ENCODE measurements around the gene ASH1L. TPM values are rescaled to one million over a fixed set of nuclear protein-coding genes. Genes with fewer than 3 reads are reported as not detected.
"Not testable (repeated sequence)": the region's sequence is repeated elsewhere in the genome, so short reads cannot be mapped to it uniquely, and the experiment has no call there.

The ASH1L gene
- polyA plus RNA-seq, 4 donors: 30.9 to 50.4 (median 43.5) TPM

GRCh38 chr1:155342842-155343241, 219.8 kb downstream of the ASH1L start:
- no peak for DNase-seq (ENCODE audit: low read depth in 4 of 4, low spot score in 2 of 4)

GRCh38 chr1:155339515-155340097, 223.0 kb downstream of the ASH1L start:
- DNase-seq (ENCODE audit: low read depth in 4 of 4, low spot score in 2 of 4): no peak

DNA sequence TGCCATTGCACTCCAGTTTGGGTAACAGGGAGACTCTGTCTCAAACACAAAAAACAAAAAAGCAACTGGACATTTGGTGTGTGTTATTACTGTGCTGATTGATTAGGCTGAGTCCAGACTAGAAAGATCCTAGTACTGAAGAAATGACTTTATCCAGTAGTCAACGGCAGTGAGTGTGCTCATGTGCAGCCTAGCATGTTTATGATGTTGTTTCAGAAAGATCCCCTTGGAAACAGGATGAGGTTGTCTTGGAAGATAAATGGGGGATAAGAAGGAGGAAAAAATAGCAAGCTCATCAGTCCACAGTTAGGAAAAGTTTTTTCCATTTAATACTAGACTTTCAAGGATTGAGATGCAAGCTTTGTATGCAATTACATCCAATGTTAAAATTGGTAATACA, 227.6 kb downstream of the ASH1L start:
- no peak for DNase-seq (ENCODE audit: low read depth in 4 of 4, low spot score in 2 of 4)

DNA sequence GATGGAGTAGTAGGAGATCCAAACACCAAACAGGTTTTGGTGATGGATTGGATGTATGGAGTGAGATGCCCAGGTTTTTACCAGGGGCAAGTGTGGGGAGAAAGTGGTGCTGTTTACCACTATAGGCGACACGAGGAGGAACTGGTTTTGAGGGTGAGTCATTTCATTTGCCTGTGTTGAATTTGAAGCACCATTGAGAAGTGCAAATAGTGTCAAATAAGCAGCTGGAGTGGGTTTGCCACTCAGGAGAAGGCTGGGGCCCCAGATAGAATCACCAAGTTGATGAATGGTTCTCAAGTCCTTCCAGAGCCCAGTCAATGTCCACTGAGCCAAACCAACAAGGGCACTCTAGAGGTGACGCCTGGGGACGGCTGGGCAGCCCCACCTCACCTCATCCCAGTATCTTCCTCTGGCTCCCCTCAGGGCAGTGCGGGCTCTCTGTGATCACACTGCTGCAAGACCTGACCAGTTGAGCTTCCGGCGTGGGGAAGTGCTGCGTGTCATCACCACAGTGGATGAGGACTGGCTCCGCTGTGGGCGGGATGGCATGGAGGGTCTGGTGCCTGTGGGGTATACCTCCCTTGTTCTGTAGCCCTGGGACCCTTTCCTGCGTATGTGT, 232.5 kb downstream of the ASH1L start:
- no peak for DNase-seq (ENCODE audit: low read depth in 4 of 4, low spot score in 2 of 4)

DNA sequence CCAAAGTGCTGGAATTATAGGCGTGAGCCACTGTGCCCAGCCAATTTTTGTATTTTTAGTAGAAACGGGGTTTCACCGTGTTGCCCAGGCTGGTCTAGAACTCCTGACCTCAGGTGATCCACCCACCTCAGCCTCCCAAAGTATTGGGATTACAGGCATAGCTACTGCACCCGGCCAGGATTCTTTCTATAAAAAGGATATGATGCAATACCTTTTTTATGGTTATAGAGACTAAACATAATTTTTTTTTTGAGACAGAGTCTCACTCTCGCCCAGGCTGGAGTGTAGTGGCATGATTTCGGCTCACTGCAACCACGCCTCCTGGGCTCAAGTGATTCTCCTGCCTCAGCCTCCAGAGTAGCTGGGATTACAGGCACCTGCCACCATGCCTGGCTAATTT, 233.7 kb downstream of the ASH1L start:
- DNase-seq (ENCODE audit: low read depth in 4 of 4, low spot score in 2 of 4): not testable (repeated sequence)

GRCh38 chr1:155327981-155328380, 234.6 kb downstream of the ASH1L start:
- DNase-seq (ENCODE audit: low read depth in 4 of 4, low spot score in 2 of 4): no peak

- DNase-seq (ENCODE audit: low read depth in 4 of 4, low spot score in 2 of 4): no peak
These were observed 236.0 kb downstream of the ASH1L start for GRCh38 chr1:155326631-155327037.

GRCh38 chr1:155326020-155326526, 236.5 kb downstream of the ASH1L start:
- DNase-seq (ENCODE audit: low read depth in 4 of 4, low spot score in 2 of 4): no peak

GRCh38 chr1:155325603-155325893, 237.1 kb downstream of the ASH1L start:
- no peak for DNase-seq (ENCODE audit: low read depth in 4 of 4, low spot score in 2 of 4)

- DNase-seq (ENCODE audit: low read depth in 4 of 4, low spot score in 2 of 4): no peak
These were observed 237.6 kb downstream of the ASH1L start for GRCh38 chr1:155324717-155325602.

- peak in 3 of 4 donors; percentile 73 to 92 (median 86) for DNase-seq (ENCODE audit: low read depth in 4 of 4, low spot score in 2 of 4)
These were observed 238.4 kb downstream of the ASH1L start for GRCh38 chr1:155324037-155324716.

GRCh38 chr1:155323729-155324036, 238.9 kb downstream of the ASH1L start:
- peak in 3 of 4 donors; percentile 69 to 84 (median 75) for DNase-seq (ENCODE audit: low read depth in 4 of 4, low spot score in 2 of 4)

- DNase-seq (ENCODE audit: low read depth in 4 of 4, low spot score in 2 of 4): peak in 3 of 4 donors; percentile 70 to 87 (median 77)
These were observed 239.5 kb downstream of the ASH1L start for GRCh38 chr1:155322953-155323728.

DNA sequence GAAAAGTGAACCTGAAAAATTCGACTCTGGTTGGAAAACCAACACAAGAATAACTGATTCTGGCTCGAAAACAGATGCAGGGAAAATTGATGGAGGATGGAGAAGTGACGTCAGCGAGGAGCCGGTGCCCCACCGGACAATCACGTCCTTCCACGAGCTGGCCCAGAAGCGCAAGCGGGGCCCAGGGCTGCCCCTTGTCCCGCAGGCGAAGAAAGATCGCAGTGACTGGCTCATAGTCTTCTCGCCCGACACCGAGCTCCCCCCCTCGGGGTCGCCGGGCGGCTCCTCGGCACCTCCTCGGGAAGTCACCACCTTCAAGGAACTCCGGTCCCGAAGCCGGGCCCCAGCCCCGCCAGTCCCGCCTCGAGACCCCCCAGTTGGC, 240.0 kb downstream of the ASH1L start:
- DNase-seq (ENCODE audit: low read depth in 4 of 4, low spot score in 2 of 4): no peak

DNA sequence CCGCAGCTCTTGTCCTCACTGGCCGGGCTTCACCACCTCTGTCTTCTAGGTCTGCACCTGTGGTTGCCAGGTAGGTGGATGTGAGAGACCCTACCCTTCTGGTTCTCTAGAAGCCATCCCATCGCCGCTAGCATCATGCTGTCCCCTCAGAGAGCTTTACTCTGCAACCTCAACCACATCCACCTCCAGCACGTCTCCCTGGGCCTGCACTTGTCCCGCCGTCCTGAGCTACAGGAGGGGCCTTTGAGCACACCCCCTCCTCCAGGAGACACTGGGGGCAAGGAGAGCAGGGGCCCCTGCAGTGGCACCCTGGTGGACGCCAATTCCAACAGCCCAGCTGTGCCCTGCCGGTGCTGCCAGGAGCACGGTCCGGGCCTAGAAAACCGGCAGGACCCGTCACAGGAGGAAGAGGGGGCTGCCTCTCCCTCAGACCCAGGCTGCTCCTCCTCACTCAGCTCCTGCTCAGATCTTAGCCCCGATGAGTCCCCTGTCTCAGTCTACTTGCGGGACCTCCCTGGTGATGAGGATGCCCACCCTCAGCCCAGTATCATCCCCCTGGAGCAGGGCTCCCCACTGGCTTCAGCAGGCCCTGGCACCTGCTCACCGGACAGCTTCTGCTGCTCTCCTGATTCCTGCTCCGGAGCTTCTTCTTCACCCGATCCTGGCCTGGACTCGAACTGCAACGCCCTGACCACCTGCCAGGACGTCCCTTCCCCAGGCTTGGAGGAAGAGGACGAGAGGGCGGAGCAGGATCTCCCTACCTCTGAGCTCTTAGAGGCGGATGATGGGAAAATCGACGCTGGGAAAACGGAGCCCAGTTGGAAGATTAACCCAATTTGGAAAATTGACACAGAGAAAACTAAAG, 240.7 kb downstream of the ASH1L start:
- DNase-seq (ENCODE audit: low read depth in 4 of 4, low spot score in 2 of 4): no peak

GRCh38 chr1:155320661-155321617, 241.7 kb downstream of the ASH1L start, which contains the start of gene RUSC1:
Gene RUSC1 (plus strand): TSS chr1:155320894. CDS start chr1:155321774, 880 bp downstream.
- peak in 1 of 4 donors; percentile 48 for DNase-seq (ENCODE audit: low read depth in 4 of 4, low spot score in 2 of 4)

DNA sequence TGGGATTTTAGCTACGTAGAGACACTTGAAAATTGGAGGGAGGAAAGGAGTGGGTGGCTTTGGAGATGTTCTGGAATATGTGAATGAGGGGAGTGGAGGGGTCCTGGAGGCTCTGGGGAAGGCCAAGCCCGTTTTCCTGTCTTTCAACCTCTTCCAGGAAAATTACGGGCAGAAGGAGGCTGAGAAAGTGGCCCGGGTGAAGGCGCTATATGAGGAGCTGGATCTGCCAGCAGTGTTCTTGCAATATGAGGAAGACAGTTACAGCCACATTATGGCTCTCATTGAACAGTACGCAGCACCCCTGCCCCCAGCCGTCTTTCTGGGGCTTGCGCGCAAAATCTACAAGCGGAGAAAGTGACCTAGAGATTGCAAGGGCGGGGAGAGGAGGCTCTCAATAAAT, 242.4 kb downstream of the ASH1L start:
- DNase-seq (ENCODE audit: low read depth in 4 of 4, low spot score in 2 of 4): no peak

DNA sequence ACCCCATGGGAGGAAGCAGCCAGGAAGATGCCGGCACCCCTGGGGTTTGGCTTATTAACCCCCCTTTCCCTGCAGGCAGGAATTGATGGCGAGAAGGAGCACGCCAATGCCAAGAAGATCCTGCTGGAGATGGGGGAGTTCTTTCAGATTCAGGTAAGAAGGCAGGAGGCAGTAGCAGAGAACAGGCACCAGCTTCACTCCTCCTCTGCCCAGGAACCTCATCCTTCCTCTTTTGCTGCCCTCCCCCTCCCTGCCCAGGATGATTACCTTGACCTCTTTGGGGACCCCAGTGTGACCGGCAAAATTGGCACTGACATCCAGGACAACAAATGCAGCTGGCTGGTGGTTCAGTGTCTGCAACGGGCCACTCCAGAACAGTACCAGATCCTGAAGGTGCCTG, 243.1 kb downstream of the ASH1L start:
- DNase-seq (ENCODE audit: low read depth in 4 of 4, low spot score in 2 of 4): no peak
